B cell (primary cell): ENCODE results near the gene GLB1L3. TPM values are rescaled to one million over a fixed set of nuclear protein-coding genes. Genes with fewer than 3 reads are reported as not detected.

Experiments used
- ATAC-seq: fragments of 200-7000 bp; cut with Tn5 transposase; one replicate; pipeline ENCODE4 v1.10.0; 2021; ENCODE audit warnings: low read depth, mild to moderate bottlenecking, moderate number of reproducible peaks, moderate library complexity
- CTCF ChIA-PET: fragments of 350-600 bp; sonication (Branson Sonifier 250); formaldehyde crosslinking; loops from one replicate; lab custom pipeline; 2021; ENCODE audit warnings: antibody characterized with exemption, inconsistent platforms; lab: Charles Lee
- POLR2A ChIA-PET: fragments of 350-600 bp; sonication (Branson Sonifier 250); formaldehyde crosslinking; loops from one replicate; lab custom pipeline; 2021; ENCODE audit warnings: antibody characterized with exemption; lab: Charles Lee
- DNase-seq: peaks from one replicate; pipeline ENCODE4 v3.0.0; 2013
- H2AFZ ChIP-seq: 2 replicates; pipeline ENCODE4 v1.6.1; 2012; ENCODE audit warnings: mild to moderate bottlenecking, low read depth, low read length; ENCODE audit not compliant: insufficient read depth, poor library complexity, severe bottlenecking
- H3K27ac ChIP-seq, 2 donors: 1 replicate in 1 of 2; 2 replicates in 1 of 2; pipeline ENCODE4 v1.5.1; 2012 to 2013; ENCODE audit warnings: low read length in 2 of 2, mild to moderate bottlenecking in 2 of 2, moderate library complexity in 1 of 2
- H3K27me3 ChIP-seq, 4 experiments: fragments of 200-600 bp in 1 of 4; sonication (generic) in 1 of 4; replicated peaks in 1 of 4; 1 replicate in 2 of 4; 2 replicates in 2 of 4; pipeline versions ENCODE4 v1.6.1 to v1.7.0; 2013 to 2016; ENCODE audit warnings: low read length in 3 of 4, mild to moderate bottlenecking in 2 of 4, mixed read lengths in 1 of 4, moderate library complexity in 1 of 4; ENCODE audit not compliant: insufficient read depth in 4 of 4, control insufficient read depth in 3 of 4; ENCODE audit errors: control extremely low read depth in 1 of 4
- H3K36me3 ChIP-seq, 2 experiments: replicated peaks in 1 of 2; 1 replicate in 1 of 2; 2 replicates in 1 of 2; pipeline versions ENCODE4 v1.6.1 to v1.7.1; 2013; ENCODE audit warnings: low read length in 1 of 2; ENCODE audit not compliant: insufficient read depth in 2 of 2, control insufficient read depth in 1 of 2; ENCODE audit errors: control extremely low read depth in 1 of 2, extremely low read depth in 1 of 2
- H3K4me1 ChIP-seq, 2 donors: fragments of 200-600 bp in 1 of 2; sonication (generic) in 1 of 2; 1 replicate in 1 of 2; 2 replicates in 1 of 2; pipeline versions ENCODE4 v1.5.1 to v1.6.1; 2013 to 2017; ENCODE audit warnings: low read length in 2 of 2; ENCODE audit not compliant: control insufficient read depth in 2 of 2, insufficient read depth in 2 of 2
- H3K4me2 ChIP-seq: replicated peaks from 2 replicates; pipeline ENCODE3; 2012; ENCODE audit warnings: mild to moderate bottlenecking, low read depth, low read length; ENCODE audit not compliant: poor library complexity, severe bottlenecking
- H3K4me3 ChIP-seq, 5 experiments: fragments of 200-600 bp in 1 of 5; sonication (generic) in 1 of 5; 1 replicate in 3 of 5; 2 replicates in 2 of 5; pipeline versions ENCODE4 v1.5.1 to v1.7.0; 2011 to 2016; ENCODE audit warnings: low read length in 4 of 5, mild to moderate bottlenecking in 4 of 5, low read depth in 2 of 5, control low read depth in 1 of 5, moderate library complexity in 1 of 5; ENCODE audit not compliant: insufficient read depth in 1 of 5; ENCODE audit errors: control extremely low read depth in 1 of 5, extremely low read depth in 1 of 5
- H3K79me2 ChIP-seq: fragments of 200-600 bp; sonication (generic); one replicate; pipeline ENCODE4 v1.6.0; 2016; ENCODE audit warnings: low read length; ENCODE audit not compliant: control insufficient read depth, insufficient read depth
- H3K9ac ChIP-seq: fragments of 200-600 bp; sonication (generic); 2 replicates; pipeline ENCODE4 v1.6.1; 2017; ENCODE audit warnings: mild to moderate bottlenecking, low read length, moderate library complexity
- H3K9me3 ChIP-seq, 3 donors: one replicate each; pipeline versions ENCODE4 v1.6.1 to v1.7.1; 2013; ENCODE audit warnings: low read length in 2 of 3; ENCODE audit not compliant: control insufficient read depth in 2 of 3, insufficient read depth in 1 of 3; ENCODE audit errors: control extremely low read depth in 1 of 3
- H4K20me1 ChIP-seq: 2 replicates; pipeline ENCODE4 v1.6.0; 2012; ENCODE audit warnings: mild to moderate bottlenecking, low read length; ENCODE audit not compliant: insufficient read depth, control insufficient read depth, poor library complexity, severe bottlenecking
- H3K27ac Mint-ChIP-seq: one replicate; pipeline ENCODE4 v1.8.0; 2021; ENCODE audit warnings: mixed read lengths
- H3K27me3 Mint-ChIP-seq: one replicate; pipeline ENCODE4 v1.8.0; 2021; ENCODE audit warnings: mixed read lengths
- H3K4me1 Mint-ChIP-seq: one replicate; pipeline ENCODE4 v1.8.0; 2021; ENCODE audit warnings: mixed read lengths
- H3K4me3 Mint-ChIP-seq: one replicate; pipeline ENCODE4 v1.8.0; 2021; ENCODE audit warnings: mixed read lengths
- H3K9me3 Mint-ChIP-seq: one replicate; pipeline ENCODE4 v1.8.0; 2022; ENCODE audit warnings: mixed read lengths; ENCODE audit not compliant: insufficient read depth
- CTCF ChIP-seq: fragments of 200-600 bp; IDR thresholded peaks from one replicate; pipeline ENCODE4 v1.8.0; 2022; ENCODE audit warnings: antibody characterized with exemption, mild to moderate bottlenecking
- EZH2 ChIP-seq: IDR thresholded peaks from 2 replicates; pipeline ENCODE4 v1.6.1; 2012; ENCODE audit warnings: borderline replicate concordance, low read depth, mild to moderate bottlenecking, moderate library complexity, low read length; ENCODE audit not compliant: insufficient read depth, poor library complexity, severe bottlenecking
- WGBS: methylation state at CpG from one replicate; pipeline ENCODE4 v1.1.5; 2013; ENCODE audit warnings: missing lambda C conversion rate; ENCODE audit not compliant: insufficient coverage; 5-methylcytosine and 5-hydroxymethylcytosine counted together
- intact Hi-C: fragments of 100-400 bp; cut with micrococcal nuclease; formaldehyde crosslinking; loops from one replicate; pipeline ENCODE4 v1.10.0; 2022
- polyA plus RNA-seq: library from polyadenylated mRNA; depleted of rRNA; stranded (reverse); fragments of >200 nt; gene quantifications from 2 replicates; pipeline ENCODE4 v1.2.3, GENCODE V29; 2012
- total RNA-seq, 2 donors: library from RNA; stranded (reverse); fragments of 120-200 nt in 1 of 2; gene quantifications; 1 replicate in 1 of 2; 2 replicates in 1 of 2; pipeline versions ENCODE4 v1.2.3 to v1.2.4, GENCODE V29; 2013 to 2022

Gene GLB1L3
- total and polyA plus RNA-seq, 2 donors (not counting 1 experiment from before 2014, with no cell fraction given) = not detected

DNA sequence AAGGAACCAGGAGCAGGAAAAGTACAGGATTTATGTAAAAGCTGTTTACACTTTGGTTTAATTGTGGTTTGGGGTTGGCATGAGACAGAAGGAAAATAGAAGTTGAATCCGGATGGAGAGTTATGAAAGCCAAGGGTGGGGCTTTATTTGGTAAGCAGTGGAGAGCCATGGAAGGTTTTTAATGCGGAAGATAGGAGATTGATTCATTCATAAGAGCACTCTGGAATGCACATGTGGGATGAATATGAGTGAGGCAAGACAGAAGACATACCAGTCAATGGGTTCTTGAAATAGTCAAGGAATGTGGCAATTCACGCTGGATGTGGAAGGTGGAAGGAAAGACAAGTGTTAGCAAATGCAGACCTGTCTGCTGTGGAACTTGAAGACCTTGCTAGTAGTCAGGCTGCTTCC is 9.3 kb upstream of the GLB1L3 start:
- no peaks in the 10 kb centered on the region for H3K9me3 ChIP-seq
- H3K9ac ChIP-seq = no peak overlapping the region
- H2AFZ ChIP-seq = no peak overlapping the region
- no peaks in the 10 kb centered on the region for H3K4me1 Mint-ChIP-seq
- H3K4me2 ChIP-seq = no peak overlapping the region
- intact Hi-C loops = no loop called here
- no peak overlapping the region for H3K27ac ChIP-seq
- peaks cover 0 to 20% of the 10 kb centered on the region in 2 experiments for H3K36me3 ChIP-seq
- no peak overlapping the region for H3K27ac Mint-ChIP-seq
- ATAC-seq (no peak), DNase-seq (no peak)
- no peaks in the 10 kb centered on the region for H3K4me1 ChIP-seq
- POLR2A ChIA-PET = no interaction called here
- no peaks in the 10 kb centered on the region for H4K20me1 ChIP-seq
- no peak overlapping the region for H3K4me3 Mint-ChIP-seq
- H3K4me3 ChIP-seq = no peak overlapping the region
- H3K79me2 ChIP-seq = no peaks in the 10 kb centered on the region
- H3K27me3 Mint-ChIP-seq = peaks cover 26% of the 10 kb centered on the region
- peaks cover 0 to 9% (median 4%) of the 10 kb centered on the region in 4 experiments for H3K27me3 ChIP-seq
- 45% methylated on average over 3 of the region's 3 CpGs for WGBS
- TF ChIP-seq CTCF (no peak), EZH2 (no peak)
- CTCF ChIA-PET = interaction anchor here (0.5 to 1.3 kb wide), 3 partner anchors 13 to 23 kb away, joined by 4 to 5 read pairs (median 4); no protein-coding TSS in a partner anchor
- H3K9me3 Mint-ChIP-seq = no peaks in the 10 kb centered on the region

- intact Hi-C loops = no loop called here
- H4K20me1 ChIP-seq = no peaks in the 10 kb centered on the region
- WGBS = 100% methylated on average over 1 of the region's 5 CpGs
- no peak overlapping the region for H3K9ac ChIP-seq
- no peak overlapping the region for H3K4me2 ChIP-seq
- no peak for ATAC-seq
- DNase-seq = no peak
- H3K4me1 Mint-ChIP-seq = no peaks in the 10 kb centered on the region
- H3K27ac Mint-ChIP-seq = no peak overlapping the region
- no peaks in the 10 kb centered on the region for H3K9me3 Mint-ChIP-seq
- ChIA-PET CTCF (interaction anchor here (0.6 kb wide), 1 partner anchor 23 kb away, joined by 4 read pairs; no protein-coding TSS in a partner anchor), POLR2A (no interaction called here)
- H3K9me3 ChIP-seq = no peaks in the 10 kb centered on the region
- peaks cover 0 to 15% (median 4%) of the 10 kb centered on the region in 4 experiments for H3K27me3 ChIP-seq
- H3K4me3 ChIP-seq = no peak overlapping the region
- H3K4me3 Mint-ChIP-seq = no peak overlapping the region
- no peak overlapping the region for H3K27ac ChIP-seq
- H3K36me3 ChIP-seq = peaks cover 0 to 13% of the 10 kb centered on the region in 2 experiments
- H3K4me1 ChIP-seq = peaks cover 0 to 2% of the 10 kb centered on the region in 2 donors
- H2AFZ ChIP-seq = no peak overlapping the region
- TF ChIP-seq CTCF (no peak), EZH2 (no peak)
- no peaks in the 10 kb centered on the region for H3K79me2 ChIP-seq
- H3K27me3 Mint-ChIP-seq = peaks cover 30% of the 10 kb centered on the region
Measured at GRCh38 chr11:134267461-134267860, 8.7 kb upstream of the GLB1L3 start.
